GOT3 (cell line): ENCODE results near the gene KLF7.

ENCODE experiments used
- DNase-seq: peaks from one replicate; lab custom pipeline; 2025; ENCODE audit warnings: mixed read lengths; lab: John Stamatoyannopoulos, UW

The KLF7 gene

GRCh38 chr2:207165121-207166038 lies at the start of gene KLF7:
Gene KLF7 (minus strand): TSS chr2:207165948. CDS start chr2:207165568, 380 bp downstream.
- DNase-seq: no peak

- no peak for DNase-seq
These were observed 49.6 kb upstream of the KLF7 start for GRCh38 chr2:207215308-207215707.

GRCh38 chr2:207214446-207214845 lies 48.7 kb upstream of the KLF7 start:
- no peak for DNase-seq

GRCh38 chr2:207206011-207206410 lies 40.3 kb upstream of the KLF7 start:
- DNase-seq: no peak

- DNase-seq: no peak
These were observed 39.6 kb upstream of the KLF7 start for GRCh38 chr2:207205173-207205957.

- no peak for DNase-seq
These were observed 37.3 kb upstream of the KLF7 start for GRCh38 chr2:207203056-207203455.

GRCh38 chr2:207202645-207203044 lies 36.9 kb upstream of the KLF7 start:
- DNase-seq: no peak

DNA sequence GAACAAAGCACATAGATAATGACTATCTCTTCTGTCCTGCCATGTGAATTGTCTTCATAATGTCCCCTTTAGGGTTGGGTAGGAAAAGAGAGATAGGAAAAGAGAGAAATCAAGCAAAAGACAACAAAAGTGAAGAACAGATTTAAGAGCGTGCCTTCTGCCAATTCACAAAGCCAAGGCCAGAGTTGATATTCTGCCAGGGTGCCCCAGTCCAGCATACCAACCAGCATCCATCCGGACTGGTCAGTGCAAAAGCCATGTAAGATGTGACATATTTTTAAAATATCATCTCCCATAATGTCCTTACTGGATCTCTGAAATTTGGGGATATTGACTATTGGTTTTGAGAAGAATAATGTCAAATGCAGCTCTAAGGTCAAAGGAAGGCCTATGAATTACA lies 35.7 kb upstream of the KLF7 start:
- no peak for DNase-seq

DNA sequence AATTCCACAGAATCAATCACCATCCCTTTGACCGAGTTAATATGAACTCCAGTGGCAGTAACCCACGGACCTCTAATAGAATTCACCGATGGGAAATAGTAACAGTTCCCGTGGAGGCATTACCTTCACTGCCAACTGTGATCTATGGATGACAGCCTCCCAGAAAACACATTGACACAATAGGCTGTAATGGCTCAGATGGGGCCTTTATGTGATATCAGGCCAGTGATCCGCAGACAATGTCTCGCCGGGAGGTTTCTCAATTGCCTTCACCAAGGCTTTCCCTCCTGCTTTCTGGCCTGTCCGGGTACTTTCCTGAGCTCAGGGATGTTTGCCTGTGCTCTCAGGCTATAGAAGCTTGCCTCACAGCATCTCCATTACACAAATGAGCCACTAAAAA lies 34.4 kb upstream of the KLF7 start:
- no peak for DNase-seq

- DNase-seq: no peak
These were observed 28.3 kb upstream of the KLF7 start for GRCh38 chr2:207194028-207194427.

GRCh38 chr2:207188626-207189419 lies 23.1 kb upstream of the KLF7 start:
- no peak for DNase-seq

DNA sequence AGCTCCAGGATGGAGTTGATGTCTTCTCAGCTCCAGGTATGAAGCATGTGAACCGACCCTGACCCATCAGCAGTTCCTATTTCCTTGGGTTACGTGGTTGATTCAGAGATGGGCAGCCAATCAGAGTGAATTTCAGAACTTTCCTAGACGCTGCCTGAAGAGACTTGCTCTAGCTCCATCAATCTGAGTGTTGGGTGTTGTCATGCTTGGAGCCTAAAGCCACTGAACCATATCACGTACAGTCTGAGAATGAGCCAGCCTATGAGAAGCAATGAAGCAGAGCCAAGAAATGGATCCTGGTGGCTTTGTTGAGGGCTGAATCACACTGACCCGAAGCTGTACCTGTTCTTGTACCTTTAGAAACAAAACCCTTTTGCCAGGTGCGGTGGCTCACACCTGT lies 19.6 kb upstream of the KLF7 start:
- no peak for DNase-seq

GRCh38 chr2:207184768-207185167 lies 19.0 kb upstream of the KLF7 start:
- DNase-seq: no peak

DNA sequence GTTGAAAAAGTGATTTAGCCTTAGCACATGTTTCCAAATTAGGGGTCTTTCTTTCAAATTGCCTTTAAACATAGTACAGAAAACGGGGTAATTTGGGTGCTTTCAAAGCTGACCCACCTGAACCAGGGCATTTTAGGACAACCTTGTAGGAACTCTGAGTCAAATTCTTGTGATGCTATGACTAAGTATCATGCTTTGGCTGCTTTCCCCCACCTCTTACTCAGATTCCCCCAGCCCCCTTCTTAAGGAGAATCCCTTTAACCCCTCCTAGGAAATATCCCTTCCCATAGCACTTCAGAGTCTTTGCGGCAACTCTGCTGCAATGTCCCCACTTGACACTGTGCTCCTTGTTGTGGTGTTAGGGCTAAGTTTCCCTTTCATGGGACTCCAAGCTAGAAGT lies 18.6 kb upstream of the KLF7 start:
- no peak for DNase-seq

GRCh38 chr2:207183506-207183905 lies 17.8 kb upstream of the KLF7 start:
- DNase-seq: no peak

DNA sequence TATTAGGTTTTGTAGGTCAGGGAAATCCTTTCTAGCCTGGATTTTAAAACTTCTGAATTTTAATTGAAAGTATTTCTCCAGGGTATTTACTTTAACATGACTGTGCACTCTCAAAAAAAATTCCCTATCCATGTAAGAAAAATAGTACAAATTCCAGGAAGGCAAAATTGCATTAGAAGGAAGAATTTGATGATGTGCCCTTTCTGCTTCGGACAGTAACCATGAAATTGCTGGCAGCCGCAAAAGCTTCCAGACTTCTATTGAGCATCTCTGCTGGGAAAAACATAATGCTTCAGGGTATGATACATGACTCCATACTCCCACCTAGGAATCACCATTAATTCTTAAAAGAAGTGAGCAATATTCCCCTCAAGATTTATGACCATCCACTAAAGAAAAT lies 17.2 kb upstream of the KLF7 start:
- no peak for DNase-seq

DNA sequence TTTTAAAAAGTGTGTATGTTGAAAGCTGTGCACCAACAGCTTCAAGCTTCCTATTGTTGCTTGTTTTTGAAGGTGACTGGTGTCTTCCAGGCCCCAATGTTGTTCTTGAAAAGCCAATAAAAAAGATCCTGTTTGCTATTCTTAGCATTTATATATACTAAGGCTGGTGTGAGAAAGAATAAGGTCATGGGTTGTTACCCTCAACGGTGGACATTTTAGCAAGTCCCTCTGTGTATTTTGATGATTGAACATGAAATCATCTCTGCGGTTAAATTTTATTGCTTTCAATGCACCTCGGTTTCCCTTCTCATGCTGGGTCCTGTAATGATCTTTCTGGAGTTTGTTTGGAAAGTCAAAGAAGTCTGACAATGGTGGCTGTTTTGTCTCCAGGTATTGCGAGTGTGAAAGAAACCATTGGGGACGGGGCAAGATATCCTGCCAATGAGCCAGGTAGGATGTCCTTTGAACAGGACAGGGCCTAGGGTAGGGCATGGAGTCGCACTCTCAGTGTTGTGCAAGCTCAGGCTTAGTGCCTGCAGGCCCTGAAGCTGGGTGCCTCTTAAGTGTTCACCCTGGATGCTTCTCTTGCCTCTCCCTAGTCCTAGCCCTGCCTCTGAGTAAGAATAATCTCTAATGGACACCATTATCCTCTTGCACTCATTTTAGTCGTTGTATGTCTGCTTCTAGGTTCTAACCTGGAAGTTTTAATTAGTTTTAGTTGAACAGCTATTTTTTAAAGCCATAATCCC lies 16.0 kb upstream of the KLF7 start:
- no peak for DNase-seq

GRCh38 chr2:207180741-207181140 lies 15.0 kb upstream of the KLF7 start:
- no peak for DNase-seq

- no peak for DNase-seq
These were observed 10.5 kb upstream of the KLF7 start for GRCh38 chr2:207176247-207176646.

DNA sequence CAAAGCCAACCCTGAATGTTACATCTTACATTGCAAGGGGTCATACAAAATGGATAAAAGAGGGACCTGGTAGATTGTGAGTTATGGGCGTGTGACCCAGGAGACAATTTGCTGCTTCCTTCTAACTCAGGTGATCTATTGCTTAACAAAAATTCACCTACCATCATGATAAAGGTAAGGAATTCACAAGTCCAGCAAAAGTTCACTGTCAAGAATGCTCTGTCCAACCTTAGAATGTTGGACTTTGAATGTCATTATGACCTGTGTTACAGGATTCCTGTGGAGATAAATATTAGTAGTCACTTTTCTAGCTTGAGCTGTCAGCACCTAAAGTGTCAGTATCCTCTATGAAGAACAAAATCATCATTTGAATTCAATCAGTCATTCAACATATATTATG lies 7.9 kb upstream of the KLF7 start:
- DNase-seq: no peak

DNA sequence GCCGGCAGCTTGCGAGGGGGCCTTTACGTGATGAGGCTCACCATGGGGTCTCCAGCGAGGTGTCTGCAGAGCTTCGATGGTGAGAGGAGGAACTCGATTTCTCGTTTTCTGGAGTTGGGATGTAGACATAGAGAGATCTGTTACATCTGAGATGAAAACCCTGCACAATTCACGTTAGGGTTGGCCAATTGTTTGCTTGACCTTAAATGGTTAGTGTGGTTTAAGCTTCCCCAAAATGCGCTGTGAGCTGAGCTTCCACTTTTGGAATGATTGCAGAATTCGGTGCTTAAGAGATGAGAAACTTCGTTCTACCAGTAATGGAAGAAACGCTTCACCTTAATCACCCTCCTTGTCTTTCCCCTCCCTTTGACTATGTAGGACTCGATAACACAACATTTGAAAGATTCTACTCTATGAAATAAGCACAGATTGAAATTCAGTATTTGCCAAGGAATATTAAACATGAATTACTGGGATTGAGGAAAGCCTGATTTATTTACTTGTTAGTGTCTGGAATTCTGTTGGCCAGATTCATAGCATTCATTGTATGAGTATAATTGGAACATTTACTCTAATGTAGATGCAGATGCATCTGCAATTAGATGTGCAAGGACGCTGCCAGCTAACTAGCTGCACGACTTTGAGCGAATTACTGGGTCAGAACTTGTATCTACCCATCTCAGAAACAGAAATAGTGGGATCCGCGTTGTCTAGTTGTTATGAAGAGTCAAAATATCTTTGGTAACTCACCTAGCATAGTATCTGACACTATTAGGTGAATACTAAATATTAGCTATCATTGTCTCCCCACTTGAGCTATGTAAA lies 1.6 kb upstream of the KLF7 start:
- no peak for DNase-seq
